Measurements from ENCODE around the gene PAXIP1. TPM values are rescaled to one million over a fixed set of nuclear protein-coding genes. Genes with fewer than 3 reads are reported as not detected.

The PAXIP1 gene
- total RNA-seq, 1 experiment from 2014 or later, result 15.3 TPM

DNA sequence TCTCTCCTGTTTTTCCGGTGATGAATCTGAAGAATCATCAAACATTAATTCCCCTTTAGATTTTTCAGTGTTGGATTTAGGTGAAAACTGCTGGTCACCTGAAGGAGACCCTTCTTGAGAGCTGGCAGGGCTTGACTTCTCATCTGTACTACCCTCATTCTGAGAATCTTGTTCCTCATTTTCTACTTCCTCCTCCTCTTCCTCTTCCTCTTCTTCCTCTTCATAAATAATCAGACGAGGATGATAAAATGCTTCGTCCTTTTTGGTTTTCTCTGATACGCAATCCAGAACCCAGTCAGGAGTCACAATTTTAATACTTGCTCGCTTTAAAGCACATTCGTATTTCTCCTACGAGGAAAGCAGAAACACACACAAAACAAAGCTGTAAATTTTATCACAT lies 26.9 kb downstream of the PAXIP1 start:
- TF ChIP-seq, protein P1, sequence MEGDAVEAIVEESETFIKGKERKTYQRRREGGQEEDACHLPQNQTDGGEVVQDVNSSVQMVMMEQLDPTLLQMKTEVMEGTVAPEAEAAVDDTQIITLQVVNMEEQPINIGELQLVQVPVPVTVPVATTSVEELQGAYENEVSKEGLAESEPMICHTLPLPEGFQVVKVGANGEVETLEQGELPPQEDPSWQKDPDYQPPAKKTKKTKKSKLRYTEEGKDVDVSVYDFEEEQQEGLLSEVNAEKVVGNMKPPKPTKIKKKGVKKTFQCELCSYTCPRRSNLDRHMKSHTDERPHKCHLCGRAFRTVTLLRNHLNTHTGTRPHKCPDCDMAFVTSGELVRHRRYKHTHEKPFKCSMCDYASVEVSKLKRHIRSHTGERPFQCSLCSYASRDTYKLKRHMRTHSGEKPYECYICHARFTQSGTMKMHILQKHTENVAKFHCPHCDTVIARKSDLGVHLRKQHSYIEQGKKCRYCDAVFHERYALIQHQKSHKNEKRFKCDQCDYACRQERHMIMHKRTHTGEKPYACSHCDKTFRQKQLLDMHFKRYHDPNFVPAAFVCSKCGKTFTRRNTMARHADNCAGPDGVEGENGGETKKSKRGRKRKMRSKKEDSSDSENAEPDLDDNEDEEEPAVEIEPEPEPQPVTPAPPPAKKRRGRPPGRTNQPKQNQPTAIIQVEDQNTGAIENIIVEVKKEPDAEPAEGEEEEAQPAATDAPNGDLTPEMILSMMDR (conservative IDR thresholded peaks at IDR 0.05; ENCODE audit: low read depth, low read length), result no peak
- no peak for TF ChIP-seq EZH2phosphoT487 (IDR thresholded peaks at IDR 0.05; ENCODE audit: borderline replicate concordance, low read length)
- TF ChIP-seq EZH2 (IDR thresholded peaks at IDR 0.05; ENCODE audit: low read length, unreplicated experiment), result no peak
- ATAC-seq (no peak), DNase-seq (no peak)
- H3K4me1 ChIP-seq (ENCODE audit: insufficient read depth, low read length), result no peaks in the 10 kb centered on the region
- CTCF ChIA-PET, result no interaction called here
- H3K27ac ChIP-seq (ENCODE audit: low read length), result no peak overlapping the region
- no peaks in the 10 kb centered on the region for H3K27me3 ChIP-seq (ENCODE audit: low read length)
- H3K4me3 ChIP-seq (ENCODE audit: low read length), result no peak overlapping the region
- H2AFZ ChIP-seq (ENCODE audit: low read length), result no peak overlapping the region
- H3K9me2 ChIP-seq (replicated peaks; ENCODE audit: low read length), result no peaks in the 10 kb centered on the region
- no peaks in the 10 kb centered on the region for H4K20me1 ChIP-seq (ENCODE audit: low read length)
- H3K9me3 ChIP-seq (ENCODE audit: low read length), result no peaks in the 10 kb centered on the region
- intact Hi-C loops (cut with micrococcal nuclease), result no loop called here
- H3F3A ChIP-seq (ENCODE audit: low read length, unreplicated experiment), result no peaks in the 10 kb centered on the region
- POLR2A ChIA-PET (ENCODE audit: unreplicated experiment), result no interaction called here
- BruUV-seq (replicated peaks), result no TSS peak
- H3K9ac ChIP-seq (ENCODE audit: low read length), result no peak overlapping the region
- no peaks in the 10 kb centered on the region for H3K79me2 ChIP-seq (ENCODE audit: low read length)
- no peak overlapping the region for H3K4me2 ChIP-seq (ENCODE audit: low read length)
- H3K36me3 ChIP-seq (ENCODE audit: low read depth, low read length), result peaks cover 6% of the 10 kb centered on the region; the same call in 1 of the 2 replicates

DNA sequence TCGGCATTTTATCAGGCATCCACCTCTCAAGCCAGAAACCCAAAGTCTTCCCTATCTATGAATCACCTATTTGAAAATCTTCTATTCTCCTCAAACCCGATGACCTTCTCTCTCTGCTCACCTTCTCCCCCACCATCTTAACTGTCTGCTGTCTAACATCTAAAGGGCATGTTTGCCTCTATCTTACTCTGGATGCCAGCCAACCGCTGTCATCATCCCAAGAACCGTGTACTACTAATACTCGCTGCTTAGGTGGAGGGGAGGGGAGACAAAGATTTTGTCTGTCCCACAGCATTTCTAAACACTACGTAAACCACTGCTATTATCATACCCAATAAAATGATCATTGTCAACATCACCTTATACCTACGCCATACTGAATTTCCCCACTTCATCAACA lies 29.5 kb downstream of the PAXIP1 start:
- POLR2A ChIA-PET (ENCODE audit: unreplicated experiment), result no interaction called here
- no peaks in the 10 kb centered on the region for H3K79me2 ChIP-seq (ENCODE audit: low read length)

GRCh38 chr7:154968336-154969001 lies 34.5 kb downstream of the PAXIP1 start:
- no peak overlapping the region for H3K4me2 ChIP-seq (ENCODE audit: low read length)
- DNase-seq (no peak), ATAC-seq (no peak)
- H3K4me1 ChIP-seq (ENCODE audit: insufficient read depth, low read length), result no peaks in the 10 kb centered on the region
- ChIA-PET POLR2A (ENCODE audit: unreplicated experiment) (no interaction called here), CTCF (no interaction called here)
- H3K9ac ChIP-seq (ENCODE audit: low read length), result no peak overlapping the region
- no peaks in the 10 kb centered on the region for H3K79me2 ChIP-seq (ENCODE audit: low read length)
- peaks cover 15% of the 10 kb centered on the region for H3K36me3 ChIP-seq (ENCODE audit: low read depth, low read length)
- BruUV-seq (replicated peaks), result no TSS peak
- no peak overlapping the region for H3K27ac ChIP-seq (ENCODE audit: low read length)
- no peaks in the 10 kb centered on the region for H3K9me2 ChIP-seq (replicated peaks; ENCODE audit: low read length)
- no peak overlapping the region for H2AFZ ChIP-seq (ENCODE audit: low read length)
- TF ChIP-seq EZH2 (IDR thresholded peaks at IDR 0.05; ENCODE audit: low read length, unreplicated experiment), result no peak
- no peak for TF ChIP-seq EZH2phosphoT487 (IDR thresholded peaks at IDR 0.05; ENCODE audit: borderline replicate concordance, low read length)
- TF ChIP-seq, protein P1 (conservative IDR thresholded peaks at IDR 0.05; ENCODE audit: low read depth, low read length), result no peak
- no peaks in the 10 kb centered on the region for H3K9me3 ChIP-seq (ENCODE audit: low read length)
- H4K20me1 ChIP-seq (ENCODE audit: low read length), result no peaks in the 10 kb centered on the region
- intact Hi-C loops (cut with micrococcal nuclease), result no loop called here
- no peaks in the 10 kb centered on the region for H3K27me3 ChIP-seq (ENCODE audit: low read length)
- H3K4me3 ChIP-seq (ENCODE audit: low read length), result no peak overlapping the region
- H3F3A ChIP-seq (ENCODE audit: low read length, unreplicated experiment), result no peaks in the 10 kb centered on the region

More for the DNA sequence above, 29.5 kb downstream of the PAXIP1 start:
- Histone ChIP-seq H3K9me2 (replicated peaks; ENCODE audit: low read length) (no peaks in the 10 kb centered on the region), H4K20me1 (ENCODE audit: low read length) (no peaks in the 10 kb centered on the region), H3K4me3 (ENCODE audit: low read length) (no peak overlapping the region), H3F3A (ENCODE audit: low read length, unreplicated experiment) (no peaks in the 10 kb centered on the region), H3K36me3 (ENCODE audit: low read depth, low read length) (peaks cover 6% of the 10 kb centered on the region; the same call in 1 of the 2 replicates), H3K27ac (ENCODE audit: low read length) (no peak overlapping the region), H2AFZ (ENCODE audit: low read length) (no peak overlapping the region), H3K9me3 (ENCODE audit: low read length) (no peaks in the 10 kb centered on the region), H3K9ac (ENCODE audit: low read length) (no peak overlapping the region), H3K4me1 (ENCODE audit: insufficient read depth, low read length) (no peaks in the 10 kb centered on the region), H3K4me2 (ENCODE audit: low read length) (no peak overlapping the region), H3K27me3 (ENCODE audit: low read length) (no peaks in the 10 kb centered on the region)
- DNase-seq, result no peak
- ATAC-seq, result no peak
- no TSS peak for BruUV-seq (replicated peaks)
- intact Hi-C loops (cut with micrococcal nuclease), result no loop called here
- TF ChIP-seq, protein P1 (conservative IDR thresholded peaks at IDR 0.05; ENCODE audit: low read depth, low read length), result no peak
- TF ChIP-seq EZH2 (IDR thresholded peaks at IDR 0.05; ENCODE audit: low read length, unreplicated experiment) (no peak), EZH2phosphoT487 (IDR thresholded peaks at IDR 0.05; ENCODE audit: borderline replicate concordance, low read length) (no peak)
- CTCF ChIA-PET, result no interaction called here

Data from PC-3 (cell line).